Upper lobe of left lung (tissue), 4 donors: Measurements from ENCODE around the gene STYXL1.

Source experiments
- CTCF ChIP-seq, 6 experiments: fragments of 450-650 bp in 4 of 6; fragments of 200-600 bp in 2 of 6; sonication (generic) in 2 of 6; IDR thresholded peaks; one replicate each; pipeline ENCODE4 v1.5.1; 2016 to 2019; ENCODE audit warnings: antibody characterized with exemption in 6 of 6
- POLR2A ChIP-seq, 4 donors: fragments of 450-650 bp; IDR thresholded peaks; one replicate each; pipeline ENCODE4 v1.5.1; 2016 to 2017; ENCODE audit warnings: antibody characterized with exemption in 4 of 4, mild to moderate bottlenecking in 2 of 4

- TF ChIP-seq CTCF (IDR thresholded peaks at IDR 0.05): no peak
- no peak for TF ChIP-seq POLR2A (IDR thresholded peaks at IDR 0.05)
Observed at GRCh38 chr7:76053461-76053860, 5.7 kb upstream of the STYXL1 start.
